ENCODE measurements around the gene STEAP3.

STEAP3 gene

DNA sequence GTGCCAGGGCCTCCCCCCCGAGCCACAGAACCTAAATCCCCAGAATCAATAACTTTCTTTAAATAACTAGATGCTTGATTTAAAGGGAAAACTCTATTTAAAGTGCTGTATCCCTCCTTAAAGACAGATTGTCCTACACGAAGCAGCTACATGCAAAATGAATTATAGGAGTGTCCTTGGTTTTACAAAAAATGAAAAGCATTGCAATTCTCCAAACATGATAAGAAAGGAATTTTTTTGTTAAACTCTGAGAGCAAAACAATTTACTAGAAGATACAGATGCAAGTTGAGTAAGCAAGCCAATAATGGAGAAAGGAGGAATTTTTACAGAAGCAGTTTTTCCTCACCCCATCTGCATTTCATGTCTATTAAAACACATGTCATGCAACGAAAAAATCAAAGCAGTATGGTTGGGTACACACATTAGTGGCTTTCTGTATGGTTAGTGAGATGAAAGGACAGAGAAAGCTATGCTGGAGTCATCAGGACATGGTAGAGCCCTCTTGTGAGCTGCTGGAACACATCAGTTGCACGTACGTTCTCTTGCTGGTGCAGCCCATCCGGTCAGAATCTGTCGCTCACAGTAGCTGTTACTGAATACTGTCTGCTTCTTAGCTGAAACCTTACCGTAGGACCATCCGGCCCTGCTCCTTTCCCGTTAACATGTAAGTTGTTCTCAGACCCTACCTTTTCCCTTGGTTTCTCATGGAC lies 25.9 kb upstream of the STEAP3 start:
- no peak for DNase-seq

GRCh38 chr2:119198240-119198840 lies 25.3 kb upstream of the STEAP3 start:
- DNase-seq, result no peak

DNA sequence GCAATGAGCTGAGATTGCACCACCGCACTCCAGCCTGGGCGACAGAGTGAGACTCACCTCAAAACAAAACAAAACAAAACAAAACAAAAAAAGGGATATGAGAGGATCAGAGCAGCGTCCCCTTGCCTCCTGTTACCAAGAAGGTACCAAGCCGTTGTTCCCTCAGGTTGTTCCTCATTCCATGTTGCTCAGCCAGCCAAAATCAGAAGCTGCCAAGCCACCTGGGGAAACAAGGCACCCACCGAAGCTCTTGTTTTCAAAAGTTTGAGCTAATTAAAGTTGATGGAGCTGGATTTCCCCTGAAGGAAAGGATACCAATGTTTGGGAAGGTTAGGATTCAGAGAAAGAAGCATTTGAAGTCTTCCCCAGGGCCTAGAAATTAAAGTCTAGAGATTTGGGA lies 21.8 kb upstream of the STEAP3 start:
- DNase-seq, result no peak

- no peak for DNase-seq
These were observed 20.9 kb upstream of the STEAP3 start for GRCh38 chr2:119202610-119203310.

GRCh38 chr2:119204525-119204924 lies 19.1 kb upstream of the STEAP3 start:
- DNase-seq, result no peak

- DNase-seq, result no peak
These were observed 18.5 kb upstream of the STEAP3 start for GRCh38 chr2:119205001-119205706.

- DNase-seq, result no peak
These were observed 17.4 kb upstream of the STEAP3 start for GRCh38 chr2:119206201-119206600.

DNA sequence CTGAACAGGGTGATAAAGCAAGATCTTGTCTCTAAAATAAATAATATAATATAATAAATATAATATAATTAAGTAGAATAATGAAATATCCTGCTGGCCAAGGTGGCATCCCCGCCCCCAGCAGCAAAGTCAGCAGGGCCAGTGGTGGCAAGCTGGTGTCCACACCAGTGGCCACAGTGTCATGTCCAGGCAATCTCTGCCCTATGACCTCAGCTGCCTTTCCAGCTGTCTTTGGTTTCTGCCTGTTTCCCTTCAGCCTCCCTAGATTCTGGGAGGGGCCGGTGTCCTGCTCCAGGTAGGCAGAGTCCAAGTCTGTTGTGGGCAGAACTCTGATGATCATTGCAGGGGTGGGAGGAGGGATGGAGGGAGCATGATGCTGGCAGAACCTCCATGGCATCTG lies 16.2 kb upstream of the STEAP3 start:
- DNase-seq, result no peak

DNA sequence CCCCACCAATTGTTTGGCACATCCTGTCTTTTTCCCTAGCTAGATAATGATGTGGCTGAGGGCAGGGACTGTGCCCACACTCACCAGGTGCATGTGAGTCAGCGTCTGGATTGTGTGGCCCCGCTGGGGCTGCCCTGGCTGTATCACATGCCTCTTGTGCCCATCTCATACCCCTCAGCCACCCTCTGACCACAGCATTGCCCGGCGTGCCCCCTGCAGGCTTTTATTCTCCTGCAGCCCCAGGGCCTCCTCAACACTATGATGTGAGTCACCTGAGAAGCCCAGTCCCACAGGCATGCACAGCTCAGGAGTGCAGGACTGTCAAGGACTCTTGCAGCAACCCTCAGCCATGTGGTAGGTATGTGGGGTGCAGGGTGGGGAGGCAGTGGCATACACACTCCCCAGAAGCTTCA lies 14.8 kb upstream of the STEAP3 start:
- DNase-seq, result no peak

GRCh38 chr2:119212139-119212800 lies 11.4 kb upstream of the STEAP3 start:
- peak in 3 of 51 donors; percentile 15 to 23 (median 20) for DNase-seq

- DNase-seq, result no peak
These were observed 9.1 kb upstream of the STEAP3 start for GRCh38 chr2:119214453-119215037.

DNA sequence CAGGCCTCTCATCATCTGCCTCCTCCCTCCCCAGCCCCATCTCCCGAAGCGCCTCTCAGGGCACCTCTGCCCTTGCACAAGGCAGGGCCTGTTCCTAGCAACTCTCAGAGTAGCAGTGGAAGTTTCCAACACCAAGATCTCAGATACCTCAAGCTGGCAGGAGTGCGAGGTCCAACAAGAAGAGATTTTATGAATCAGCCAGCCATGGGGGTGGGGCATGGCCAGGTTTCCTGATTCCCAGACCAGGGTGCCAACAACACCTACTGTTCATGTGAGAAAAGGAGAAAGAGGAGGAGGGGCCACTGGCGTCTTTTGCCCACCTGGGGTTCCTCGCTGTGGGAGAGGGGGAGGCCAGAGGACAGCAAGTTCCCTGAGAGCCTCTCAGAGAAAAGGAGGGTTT lies 6.6 kb upstream of the STEAP3 start:
- DNase-seq, result no peak

DNA sequence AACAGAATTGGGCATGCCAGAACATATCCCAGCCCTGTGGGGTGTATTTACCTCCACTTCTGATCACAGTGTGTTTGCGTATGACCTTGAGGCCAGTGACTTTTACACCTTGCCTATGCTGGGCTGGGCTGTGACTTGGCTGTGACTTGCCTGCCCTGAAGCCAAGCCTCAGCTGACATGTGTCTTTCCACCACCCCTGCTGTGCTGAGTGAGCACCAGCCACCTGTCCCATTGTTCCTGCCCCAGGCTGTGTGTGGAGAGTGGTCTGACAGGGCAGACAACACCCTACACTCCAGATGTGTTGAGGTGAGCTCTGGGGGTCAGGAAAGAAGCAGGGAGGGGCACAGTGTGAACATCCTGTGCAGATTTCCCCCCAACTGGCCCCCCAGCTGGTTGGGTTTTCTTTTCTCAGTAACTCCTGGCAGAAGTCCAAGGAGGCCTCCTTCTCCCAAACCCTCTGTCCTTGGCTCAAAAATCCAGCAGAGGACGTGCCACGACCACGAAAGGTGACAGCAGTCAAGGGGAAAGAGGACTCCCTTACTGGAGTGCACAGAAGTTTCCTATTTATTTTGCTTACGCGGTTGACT lies 5.1 kb upstream of the STEAP3 start:
- DNase-seq, result no peak

DNA sequence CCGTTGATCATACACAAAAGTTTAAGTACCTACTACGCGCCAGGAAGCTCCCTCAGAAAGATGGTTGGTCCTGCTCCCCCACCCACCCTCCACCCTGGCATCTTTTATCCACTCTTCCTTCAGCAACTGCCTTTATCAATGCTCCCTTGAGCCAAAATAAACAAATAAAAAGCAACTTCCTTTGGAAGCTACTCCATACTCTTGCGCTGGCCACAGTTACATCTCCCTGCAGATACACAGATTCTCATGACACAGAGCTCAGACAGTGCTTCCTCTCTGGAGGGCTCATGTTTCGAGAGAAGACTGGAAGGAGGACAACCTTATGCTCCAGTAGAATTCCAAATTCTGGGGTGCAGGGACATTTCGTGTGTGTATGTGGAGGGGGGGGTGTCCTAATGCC lies 3.8 kb upstream of the STEAP3 start:
- no peak for DNase-seq

- no peak for DNase-seq
These were observed 2.8 kb upstream of the STEAP3 start for GRCh38 chr2:119220720-119221301.

DNA sequence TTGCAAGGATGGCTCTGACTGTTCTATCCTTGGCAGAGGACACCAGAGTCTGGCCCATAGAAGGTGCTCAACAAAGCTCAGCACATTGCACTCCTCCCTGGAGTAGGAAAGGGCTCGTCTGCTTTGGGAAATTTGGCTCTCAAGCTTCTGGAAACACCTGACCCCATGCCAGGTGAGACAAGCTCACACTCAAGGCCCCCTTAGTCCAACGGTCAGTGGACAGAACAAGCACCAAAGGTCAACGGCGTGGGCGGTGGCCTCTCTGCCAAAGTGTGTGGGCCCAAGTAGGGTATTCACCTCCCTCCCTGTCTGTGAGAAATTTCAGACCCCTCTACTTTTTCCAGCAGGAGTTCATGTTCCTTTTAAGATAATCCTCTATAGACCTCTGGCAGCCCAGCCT lies 2.0 kb upstream of the STEAP3 start:
- DNase-seq, result no peak

DNA sequence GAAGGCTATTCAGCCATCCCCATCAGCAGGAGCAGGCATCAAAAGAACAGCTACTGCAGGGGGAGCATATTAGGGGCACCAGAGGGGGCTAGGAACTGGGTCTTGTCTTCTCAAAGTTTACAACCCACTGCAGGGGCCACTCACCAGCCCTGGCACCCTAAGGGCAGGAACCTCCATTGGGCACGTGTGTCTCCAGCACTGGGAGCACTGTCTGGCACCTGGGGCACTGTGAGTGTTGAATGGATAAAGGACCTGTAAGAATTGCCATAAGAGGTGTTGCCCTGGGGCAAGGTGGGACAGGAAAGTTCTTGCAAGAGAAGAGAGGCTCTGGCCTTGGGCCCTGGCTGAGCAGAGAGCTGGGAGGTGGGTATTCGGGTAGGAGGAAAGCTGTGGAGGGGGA lies 1.4 kb upstream of the STEAP3 start:
- DNase-seq, result no peak

- no peak for DNase-seq
These were observed 642 bp upstream of the STEAP3 start for GRCh38 chr2:119222863-119223520.

GRCh38 chr2:119224391-119225104 lies 914 bp downstream of the STEAP3 start:
- no peak for DNase-seq

Data from hypothalamus (tissue), 51 donors.